Liver (tissue), 9 donors: Measurements from ENCODE around the gene PTCD2. TPM values are rescaled to one million over a fixed set of nuclear protein-coding genes. Genes with fewer than 3 reads are reported as not detected.

Experiments
- DNase-seq: peaks from one replicate; pipeline ENCODE4 v3.0.0-alpha.2; 2017; ENCODE audit warnings: low spot score
- H3K27ac ChIP-seq, 2 donors: one replicate each; pipeline ENCODE4 v1.7.0; 2013; ENCODE audit warnings: inconsistent platforms in 2 of 2, low read length in 2 of 2, control low read depth in 1 of 2, low read depth in 1 of 2, mild to moderate bottlenecking in 1 of 2
- H3K27me3 ChIP-seq, 4 donors: one replicate each; pipeline versions ENCODE4 v1.6.1 to v1.7.0; 2013; ENCODE audit warnings: low read length in 3 of 4, inconsistent platforms in 1 of 4, mild to moderate bottlenecking in 1 of 4, moderate library complexity in 1 of 4; ENCODE audit not compliant: control insufficient read depth in 4 of 4, insufficient read depth in 4 of 4
- H3K36me3 ChIP-seq, 4 donors: one replicate each; pipeline versions ENCODE4 v1.6.1 to v1.7.0; 2013; ENCODE audit warnings: low read length in 3 of 4, mild to moderate bottlenecking in 3 of 4, low read depth in 1 of 4, moderate library complexity in 1 of 4; ENCODE audit not compliant: control insufficient read depth in 4 of 4, insufficient read depth in 3 of 4
- H3K4me1 ChIP-seq, 4 donors: one replicate each; pipeline versions ENCODE4 v1.6.1 to v1.7.0; 2013; ENCODE audit warnings: low read length in 3 of 4, mild to moderate bottlenecking in 3 of 4, moderate library complexity in 1 of 4; ENCODE audit not compliant: control insufficient read depth in 4 of 4, insufficient read depth in 4 of 4
- H3K4me3 ChIP-seq, 3 donors: one replicate each; pipeline versions ENCODE4 v1.6.1 to v1.7.0; 2013; ENCODE audit warnings: low read length in 3 of 3, control low read depth in 1 of 3, low read depth in 1 of 3, mild to moderate bottlenecking in 1 of 3
- H3K9ac ChIP-seq, 2 donors: one replicate each; pipeline ENCODE4 v1.7.0; 2013; ENCODE audit warnings: low read length in 2 of 2, mild to moderate bottlenecking in 2 of 2, moderate library complexity in 2 of 2, control low read depth in 1 of 2, low read depth in 1 of 2
- H3K9me3 ChIP-seq, 4 donors: one replicate each; pipeline versions ENCODE4 v1.6.1 to v1.7.0; 2013; ENCODE audit warnings: low read length in 3 of 4; ENCODE audit not compliant: control insufficient read depth in 4 of 4
- EGR1 ChIP-seq, 2 donors: IDR thresholded peaks; 2 replicates each; pipeline ENCODE4 v1.6.1; 2016 to 2018; ENCODE audit warnings: antibody characterized with exemption in 2 of 2, low read depth in 2 of 2
- FOXA2 ChIP-seq: IDR thresholded peaks from 2 replicates; pipeline ENCODE4 v1.6.1; 2016; ENCODE audit warnings: antibody characterized with exemption
- GABPA ChIP-seq, 2 donors: IDR thresholded peaks in 1 of 2; conservative IDR thresholded peaks in 1 of 2; 2 replicates each; pipeline ENCODE4 v1.6.1; 2016; ENCODE audit warnings: antibody characterized with exemption in 2 of 2, mild to moderate bottlenecking in 1 of 2, moderate library complexity in 1 of 2
- HNF4A ChIP-seq, 2 donors: conservative IDR thresholded peaks; 2 replicates each; pipeline ENCODE4 v1.6.1; 2016; ENCODE audit warnings: antibody characterized with exemption in 2 of 2, mild to moderate bottlenecking in 2 of 2
- HNF4G ChIP-seq: IDR thresholded peaks from 2 replicates; pipeline ENCODE4 v1.6.1; 2016; ENCODE audit warnings: antibody characterized with exemption
- JUND ChIP-seq, 2 donors: IDR thresholded peaks; 2 replicates each; pipeline ENCODE4 v1.6.1; 2016; ENCODE audit warnings: antibody characterized with exemption in 2 of 2
- NR2F2 ChIP-seq: IDR thresholded peaks from 2 replicates; pipeline ENCODE4 v1.6.1; 2016; ENCODE audit warnings: antibody characterized with exemption
- RAD21 ChIP-seq, 2 donors: IDR thresholded peaks; 2 replicates each; pipeline ENCODE4 v1.6.1; 2016; ENCODE audit warnings: antibody characterized with exemption in 2 of 2, mild to moderate bottlenecking in 2 of 2
- RXRA ChIP-seq, 2 donors: IDR thresholded peaks; 2 replicates each; pipeline ENCODE4 v1.6.1; 2017 to 2018; ENCODE audit warnings: antibody characterized with exemption in 2 of 2, mild to moderate bottlenecking in 1 of 2
- SP1 ChIP-seq: IDR thresholded peaks from 2 replicates; pipeline ENCODE4 v1.6.1; 2018; ENCODE audit warnings: antibody characterized with exemption, mild to moderate bottlenecking
- TAF1 ChIP-seq: conservative IDR thresholded peaks from 2 replicates; pipeline ENCODE4 v1.6.1; 2016; ENCODE audit warnings: antibody characterized with exemption, mild to moderate bottlenecking
- YY1 ChIP-seq: IDR thresholded peaks from 2 replicates; pipeline ENCODE4 v1.6.1; 2016; ENCODE audit warnings: antibody characterized with exemption, mild to moderate bottlenecking
- WGBS: extraction: QIAGEN DNeasy Blood & Tissue Kit; methylation state at CpG from one replicate; pipeline ENCODE4 v1.1.7; 2013; 5-methylcytosine and 5-hydroxymethylcytosine counted together
- polyA plus RNA-seq, 2 donors: library from polyadenylated mRNA; stranded (reverse) in 1 of 2; unstranded in 1 of 2; fragments of 200-250 nt in 1 of 2; fragments of >200 nt in 1 of 2; fragmentation: Nextera tagmentation in 1 of 2; extraction: Ambion mirVana in 1 of 2; gene quantifications; one replicate each; pipeline versions ENCODE4 v1.2.1 to v1.2.3, GENCODE V29; 2013 to 2015
- total RNA-seq, 2 donors: library from RNA; depleted of rRNA; stranded (reverse); fragments of >200 nt; gene quantifications; one replicate each; pipeline ENCODE4 v1.2.3, GENCODE V29; 2014
- TF ChIP-seq, protein P1 (sequence below): IDR thresholded peaks from 2 replicates; pipeline ENCODE4 v1.6.1; 2016; ENCODE audit warnings: antibody characterized with exemption
- TF ChIP-seq, protein P2 (sequence below): IDR thresholded peaks from 2 replicates; pipeline ENCODE4 v1.6.1; 2016; ENCODE audit warnings: antibody characterized with exemption
- TF ChIP-seq, protein P3 (sequence below): fragments of 150-350 bp; IDR thresholded peaks from 2 replicates; pipeline ENCODE4 v1.5.1; 2017; ENCODE audit warnings: improper control_type of control experiment, low read depth, low read length; ENCODE audit not compliant: missing input control
- TF ChIP-seq, protein P4 (sequence below): IDR thresholded peaks from 2 replicates; pipeline ENCODE4 v1.6.1; 2016; ENCODE audit warnings: antibody characterized with exemption
- TF ChIP-seq, protein P5 (sequence below): IDR thresholded peaks from 2 replicates; pipeline ENCODE4 v1.6.1; 2016; ENCODE audit warnings: antibody characterized with exemption, mild to moderate bottlenecking
- donor health status: healthy.
- donor health status: healthy.
- donor health status: healthy.
- donor health status: healthy.
- donor health status: healthy.

The PTCD2 gene
- total and polyA plus RNA-seq, 4 donors = 4.4 to 5.9 (median 5.2) TPM

DNA sequence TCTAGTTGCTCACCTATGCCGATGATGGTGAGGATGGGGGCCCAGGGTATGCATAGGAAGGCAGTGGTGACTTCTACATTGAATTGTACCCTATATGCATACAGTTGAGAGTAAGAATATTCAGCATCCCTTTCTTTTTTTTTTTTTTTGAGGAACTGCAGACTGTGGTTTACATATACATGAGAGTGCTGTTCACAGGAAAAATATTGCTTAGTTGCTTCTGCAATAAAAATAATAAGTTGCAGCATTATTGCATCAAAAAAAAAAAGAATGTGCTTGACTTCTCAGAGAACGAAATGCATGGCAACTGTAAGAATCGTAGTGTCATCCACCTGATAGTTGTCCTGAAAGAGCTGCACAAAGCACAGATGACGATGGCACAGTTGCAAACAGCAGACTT, 52.8 kb downstream of the PTCD2 start (continued):
- TF ChIP-seq, protein P1, sequence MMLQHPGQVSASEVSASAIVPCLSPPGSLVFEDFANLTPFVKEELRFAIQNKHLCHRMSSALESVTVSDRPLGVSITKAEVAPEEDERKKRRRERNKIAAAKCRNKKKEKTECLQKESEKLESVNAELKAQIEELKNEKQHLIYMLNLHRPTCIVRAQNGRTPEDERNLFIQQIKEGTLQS = no peak

DNA sequence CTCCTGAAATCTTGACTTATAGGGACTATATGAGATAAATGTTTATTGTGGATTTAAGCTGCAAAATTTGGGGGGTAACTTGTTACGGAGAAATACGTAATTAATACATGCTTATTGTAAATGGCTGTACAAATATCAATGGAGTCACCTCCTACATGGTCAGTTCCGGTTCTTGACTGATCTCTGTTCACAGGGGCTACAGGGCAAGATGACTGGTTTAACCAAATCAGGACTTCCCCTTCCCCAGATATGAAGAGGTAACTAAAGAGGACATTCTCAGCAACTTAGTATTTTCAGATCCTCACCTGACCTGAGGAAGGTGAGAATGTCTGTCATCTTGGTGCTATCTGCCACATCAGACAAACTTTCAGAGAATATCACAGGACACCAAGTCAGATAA, 54.7 kb downstream of the PTCD2 start:
- no peaks in the 10 kb centered on the region for H3K36me3 ChIP-seq
- H3K9ac ChIP-seq = no peak overlapping the region
- H3K27me3 ChIP-seq = no peaks in the 10 kb centered on the region
- H3K4me1 ChIP-seq = no peaks in the 10 kb centered on the region
- no peaks in the 10 kb centered on the region for H3K9me3 ChIP-seq
- no peak overlapping the region for H3K27ac ChIP-seq
- WGBS = 94% methylated on average over 3 of the region's 3 CpGs
- DNase-seq = no peak
- TF ChIP-seq TAF1 (no peak), JUND (IDR thresholded peaks at IDR 0.05) (no peak), NR2F2 (no peak), YY1 (no peak), EGR1 (IDR thresholded peaks at IDR 0.05; ENCODE audit: low read depth in 2 of 2) (no peak), GABPA (IDR thresholded peaks at IDR 0.05 in 1 of 2, conservative IDR thresholded peaks at IDR 0.05 in 1 of 2) (no peak), RAD21 (IDR thresholded peaks at IDR 0.05) (no peak), HNF4G (no peak), SP1 (no peak), FOXA2 (no peak), HNF4A (conservative IDR thresholded peaks at IDR 0.05) (no peak), RXRA (IDR thresholded peaks at IDR 0.05) (no peak)
- TF ChIP-seq, protein P2, sequence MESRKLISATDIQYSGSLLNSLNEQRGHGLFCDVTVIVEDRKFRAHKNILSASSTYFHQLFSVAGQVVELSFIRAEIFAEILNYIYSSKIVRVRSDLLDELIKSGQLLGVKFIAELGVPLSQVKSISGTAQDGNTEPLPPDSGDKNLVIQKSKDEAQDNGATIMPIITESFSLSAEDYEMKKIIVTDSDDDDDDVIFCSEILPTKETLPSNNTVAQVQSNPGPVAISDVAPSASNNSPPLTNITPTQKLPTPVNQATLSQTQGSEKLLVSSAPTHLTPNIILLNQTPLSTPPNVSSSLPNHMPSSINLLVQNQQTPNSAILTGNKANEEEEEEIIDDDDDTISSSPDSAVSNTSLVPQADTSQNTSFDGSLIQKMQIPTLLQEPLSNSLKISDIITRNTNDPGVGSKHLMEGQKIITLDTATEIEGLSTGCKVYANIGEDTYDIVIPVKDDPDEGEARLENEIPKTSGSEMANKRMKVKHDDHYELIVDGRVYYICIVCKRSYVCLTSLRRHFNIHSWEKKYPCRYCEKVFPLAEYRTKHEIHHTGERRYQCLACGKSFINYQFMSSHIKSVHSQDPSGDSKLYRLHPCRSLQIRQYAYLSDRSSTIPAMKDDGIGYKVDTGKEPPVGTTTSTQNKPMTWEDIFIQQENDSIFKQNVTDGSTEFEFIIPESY = no peak
- TF ChIP-seq, protein P3, sequence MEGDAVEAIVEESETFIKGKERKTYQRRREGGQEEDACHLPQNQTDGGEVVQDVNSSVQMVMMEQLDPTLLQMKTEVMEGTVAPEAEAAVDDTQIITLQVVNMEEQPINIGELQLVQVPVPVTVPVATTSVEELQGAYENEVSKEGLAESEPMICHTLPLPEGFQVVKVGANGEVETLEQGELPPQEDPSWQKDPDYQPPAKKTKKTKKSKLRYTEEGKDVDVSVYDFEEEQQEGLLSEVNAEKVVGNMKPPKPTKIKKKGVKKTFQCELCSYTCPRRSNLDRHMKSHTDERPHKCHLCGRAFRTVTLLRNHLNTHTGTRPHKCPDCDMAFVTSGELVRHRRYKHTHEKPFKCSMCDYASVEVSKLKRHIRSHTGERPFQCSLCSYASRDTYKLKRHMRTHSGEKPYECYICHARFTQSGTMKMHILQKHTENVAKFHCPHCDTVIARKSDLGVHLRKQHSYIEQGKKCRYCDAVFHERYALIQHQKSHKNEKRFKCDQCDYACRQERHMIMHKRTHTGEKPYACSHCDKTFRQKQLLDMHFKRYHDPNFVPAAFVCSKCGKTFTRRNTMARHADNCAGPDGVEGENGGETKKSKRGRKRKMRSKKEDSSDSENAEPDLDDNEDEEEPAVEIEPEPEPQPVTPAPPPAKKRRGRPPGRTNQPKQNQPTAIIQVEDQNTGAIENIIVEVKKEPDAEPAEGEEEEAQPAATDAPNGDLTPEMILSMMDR = no peak
- TF ChIP-seq, protein P1 = no peak
- TF ChIP-seq, protein P4, sequence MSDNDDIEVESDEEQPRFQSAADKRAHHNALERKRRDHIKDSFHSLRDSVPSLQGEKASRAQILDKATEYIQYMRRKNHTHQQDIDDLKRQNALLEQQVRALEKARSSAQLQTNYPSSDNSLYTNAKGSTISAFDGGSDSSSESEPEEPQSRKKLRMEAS = no peak
- no peak overlapping the region for H3K4me3 ChIP-seq

DNA sequence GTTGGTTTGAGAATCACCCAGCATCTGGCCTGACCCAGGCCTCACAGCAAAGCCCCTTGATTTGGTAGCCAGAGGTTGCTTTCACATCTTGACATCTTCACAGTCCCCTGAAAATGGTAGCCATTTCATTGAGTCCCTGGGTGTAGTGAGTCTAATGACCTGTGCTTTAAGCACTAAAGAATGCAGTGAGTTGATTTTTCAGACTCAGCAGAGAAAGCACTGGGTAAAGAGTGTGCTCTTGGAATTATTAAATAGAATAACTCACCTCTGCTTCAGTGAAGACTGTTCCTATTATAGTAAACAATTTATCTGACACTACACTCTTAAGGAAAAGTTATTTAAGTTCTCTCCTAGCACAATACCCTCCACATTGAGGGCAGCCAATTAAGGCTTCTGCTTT, 56.2 kb downstream of the PTCD2 start:
- H3K36me3 ChIP-seq = no peaks in the 10 kb centered on the region
- no peaks in the 10 kb centered on the region for H3K4me1 ChIP-seq
- no peak overlapping the region for H3K9ac ChIP-seq
- H3K9me3 ChIP-seq = no peaks in the 10 kb centered on the region
- no peak for DNase-seq
- H3K4me3 ChIP-seq = no peak overlapping the region
- no peaks in the 10 kb centered on the region for H3K27me3 ChIP-seq
- no peak overlapping the region for H3K27ac ChIP-seq
- TF ChIP-seq JUND (IDR thresholded peaks at IDR 0.05) (no peak), SP1 (no peak), RXRA (IDR thresholded peaks at IDR 0.05) (no peak), HNF4A (conservative IDR thresholded peaks at IDR 0.05) (no peak), YY1 (no peak), FOXA2 (no peak), TAF1 (no peak)
- TF ChIP-seq, protein P3 = no peak
- TF ChIP-seq, protein P2 = no peak
- TF ChIP-seq, protein P5, sequence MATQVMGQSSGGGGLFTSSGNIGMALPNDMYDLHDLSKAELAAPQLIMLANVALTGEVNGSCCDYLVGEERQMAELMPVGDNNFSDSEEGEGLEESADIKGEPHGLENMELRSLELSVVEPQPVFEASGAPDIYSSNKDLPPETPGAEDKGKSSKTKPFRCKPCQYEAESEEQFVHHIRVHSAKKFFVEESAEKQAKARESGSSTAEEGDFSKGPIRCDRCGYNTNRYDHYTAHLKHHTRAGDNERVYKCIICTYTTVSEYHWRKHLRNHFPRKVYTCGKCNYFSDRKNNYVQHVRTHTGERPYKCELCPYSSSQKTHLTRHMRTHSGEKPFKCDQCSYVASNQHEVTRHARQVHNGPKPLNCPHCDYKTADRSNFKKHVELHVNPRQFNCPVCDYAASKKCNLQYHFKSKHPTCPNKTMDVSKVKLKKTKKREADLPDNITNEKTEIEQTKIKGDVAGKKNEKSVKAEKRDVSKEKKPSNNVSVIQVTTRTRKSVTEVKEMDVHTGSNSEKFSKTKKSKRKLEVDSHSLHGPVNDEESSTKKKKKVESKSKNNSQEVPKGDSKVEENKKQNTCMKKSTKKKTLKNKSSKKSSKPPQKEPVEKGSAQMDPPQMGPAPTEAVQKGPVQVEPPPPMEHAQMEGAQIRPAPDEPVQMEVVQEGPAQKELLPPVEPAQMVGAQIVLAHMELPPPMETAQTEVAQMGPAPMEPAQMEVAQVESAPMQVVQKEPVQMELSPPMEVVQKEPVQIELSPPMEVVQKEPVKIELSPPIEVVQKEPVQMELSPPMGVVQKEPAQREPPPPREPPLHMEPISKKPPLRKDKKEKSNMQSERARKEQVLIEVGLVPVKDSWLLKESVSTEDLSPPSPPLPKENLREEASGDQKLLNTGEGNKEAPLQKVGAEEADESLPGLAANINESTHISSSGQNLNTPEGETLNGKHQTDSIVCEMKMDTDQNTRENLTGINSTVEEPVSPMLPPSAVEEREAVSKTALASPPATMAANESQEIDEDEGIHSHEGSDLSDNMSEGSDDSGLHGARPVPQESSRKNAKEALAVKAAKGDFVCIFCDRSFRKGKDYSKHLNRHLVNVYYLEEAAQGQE = no peak
- TF ChIP-seq, protein P4 = no peak
